WTC11 (cell line): ENCODE measurements around the gene MRPL39. TPM values are rescaled to one million over a fixed set of nuclear protein-coding genes. Genes with fewer than 3 reads are reported as not detected.

Experiments used
- ATAC-seq: fragments of 200-7000 bp; cut with Tn5 transposase; 2 replicates; pipeline ENCODE4 v1.10.0; 2021; ENCODE audit warnings: mild to moderate bottlenecking, moderate library complexity
- CTCF ChIA-PET: fragments of 300-600 bp; sonication (Branson Sonifier 250); formaldehyde crosslinking; loops from one replicate; lab custom pipeline; 2021; ENCODE audit warnings: antibody characterized with exemption; lab: Charles Lee
- POLR2A ChIA-PET: fragments of 350-600 bp; sonication (Branson Sonifier 250); formaldehyde crosslinking; loops from one replicate; lab custom pipeline; 2021; ENCODE audit warnings: antibody characterized with exemption; lab: Charles Lee
- DNase-seq: peaks from one replicate; pipeline ENCODE4 v3.0.0; 2021; ENCODE audit warnings: low spot score
- H3K27ac Mint-ChIP-seq: 2 replicates; pipeline ENCODE4 v1.8.0; 2021; ENCODE audit warnings: mixed read lengths
- H3K27me3 Mint-ChIP-seq: 2 replicates; pipeline ENCODE4 v1.8.0; 2021; ENCODE audit warnings: low read depth, mild to moderate bottlenecking, moderate library complexity, mixed read lengths
- H3K36me3 Mint-ChIP-seq: 2 replicates; pipeline ENCODE4 v1.8.0; 2021; ENCODE audit warnings: mixed read lengths
- H3K4me1 Mint-ChIP-seq: 2 replicates; pipeline ENCODE4 v1.8.0; 2022; ENCODE audit warnings: mixed read lengths
- H3K4me3 Mint-ChIP-seq: 2 replicates; pipeline ENCODE4 v1.8.0; 2021; ENCODE audit warnings: mild to moderate bottlenecking, moderate library complexity, mixed read lengths
- H3K9me3 Mint-ChIP-seq: 2 replicates; pipeline ENCODE4 v1.8.0; 2021; ENCODE audit warnings: mixed read lengths
- AFF4 ChIP-seq: sonication (generic); formaldehyde crosslinking; IDR thresholded peaks from 2 replicates; pipeline ENCODE4 v1.8.1; 2023; ENCODE audit warnings: mild to moderate bottlenecking, missing genetic modification reagents, borderline replicate concordance
- ATF1 ChIP-seq: sonication (generic); formaldehyde crosslinking; IDR thresholded peaks from 2 replicates; pipeline ENCODE4 v1.8.1; 2023; ENCODE audit warnings: mild to moderate bottlenecking, moderate library complexity, missing genetic modification reagents
- EMX1 ChIP-seq: fragments of 250-450 bp; sonication (Bioruptor Pico); IDR thresholded peaks from 2 replicates; pipeline ENCODE4 v1.8.0; 2021; ENCODE audit warnings: mild to moderate bottlenecking
- ESRRA ChIP-seq: sonication (generic); formaldehyde crosslinking; IDR thresholded peaks from 2 replicates; pipeline ENCODE4 v1.8.1; 2022; ENCODE audit warnings: mild to moderate bottlenecking, missing genetic modification reagents, borderline replicate concordance
- FOXJ3 ChIP-seq: sonication (generic); formaldehyde crosslinking; IDR thresholded peaks from 2 replicates; pipeline ENCODE4 v1.9.0; 2021; ENCODE audit warnings: missing genetic modification reagents, mild to moderate bottlenecking, borderline replicate concordance
- IRF2 ChIP-seq: sonication (generic); formaldehyde crosslinking; IDR thresholded peaks from 2 replicates; pipeline ENCODE4 v1.8.0; 2022; ENCODE audit warnings: low read depth, missing genetic modification reagents, borderline replicate concordance
- MYBL2 ChIP-seq: sonication (generic); formaldehyde crosslinking; IDR thresholded peaks from 2 replicates; pipeline ENCODE4 v1.8.1; 2023; ENCODE audit warnings: mild to moderate bottlenecking, moderate library complexity, missing genetic modification reagents
- NFATC4 ChIP-seq: fragments of 250-450 bp; sonication (Bioruptor Pico); IDR thresholded peaks from 2 replicates; pipeline ENCODE4 v1.9.0; 2021; ENCODE audit warnings: mild to moderate bottlenecking
- NFE2L1 ChIP-seq: sonication (generic); formaldehyde crosslinking; IDR thresholded peaks from 2 replicates; pipeline ENCODE4 v1.8.1; 2023; ENCODE audit warnings: missing genetic modification reagents
- NFYB ChIP-seq: sonication (generic); formaldehyde crosslinking; conservative IDR thresholded peaks from 2 replicates; pipeline ENCODE4 v1.8.0; 2022; ENCODE audit warnings: low read depth, missing genetic modification reagents
- SMAD4 ChIP-seq: sonication (generic); formaldehyde crosslinking; IDR thresholded peaks from 2 replicates; pipeline ENCODE4 v1.8.0; 2022; ENCODE audit warnings: mild to moderate bottlenecking, missing genetic modification reagents
- SP1 ChIP-seq: sonication (generic); formaldehyde crosslinking; conservative IDR thresholded peaks from 2 replicates; pipeline ENCODE4 v1.8.1; 2022; ENCODE audit warnings: missing genetic modification reagents
- TEAD4 ChIP-seq: sonication (generic); formaldehyde crosslinking; IDR thresholded peaks from 2 replicates; pipeline ENCODE4 v1.8.0; 2022; ENCODE audit warnings: mild to moderate bottlenecking, missing genetic modification reagents
- TP53 ChIP-seq: sonication (generic); formaldehyde crosslinking; IDR thresholded peaks from 2 replicates; pipeline ENCODE4 v1.8.1; 2023; ENCODE audit warnings: mild to moderate bottlenecking, missing genetic modification reagents
- USF1 ChIP-seq: sonication (generic); formaldehyde crosslinking; IDR thresholded peaks from 2 replicates; pipeline ENCODE4 v1.8.0; 2022; ENCODE audit warnings: mild to moderate bottlenecking, missing genetic modification reagents
- ZNF232 ChIP-seq: sonication (generic); formaldehyde crosslinking; IDR thresholded peaks from 2 replicates; pipeline ENCODE4 v1.8.0; 2022; ENCODE audit warnings: mild to moderate bottlenecking, missing genetic modification reagents
- ZNF281 ChIP-seq: sonication (generic); formaldehyde crosslinking; IDR thresholded peaks from 2 replicates; pipeline ENCODE4 v1.8.0; 2023; ENCODE audit warnings: mild to moderate bottlenecking, missing genetic modification reagents
- total RNA-seq: library from RNA; stranded (reverse); gene quantifications from 3 replicates; pipeline ENCODE4 v1.2.3, GENCODE V29; 2021
- TF ChIP-seq, protein P1 (sequence below): sonication (generic); formaldehyde crosslinking; IDR thresholded peaks from 2 replicates; pipeline ENCODE4 v1.8.1; 2022; ENCODE audit warnings: low read depth, mild to moderate bottlenecking, moderate library complexity, missing genetic modification reagents, borderline replicate concordance
- TF ChIP-seq, protein P2 (sequence below): sonication (generic); formaldehyde crosslinking; IDR thresholded peaks from 2 replicates; pipeline ENCODE4 v1.8.0; 2023; ENCODE audit warnings: missing genetic modification reagents
- TF ChIP-seq, protein P3 (sequence below): fragments of 250-450 bp; sonication (Bioruptor Pico); IDR thresholded peaks from 2 replicates; pipeline ENCODE4 v1.9.0; 2021; ENCODE audit warnings: mild to moderate bottlenecking

Gene MRPL39
- total RNA-seq, 1 experiment from 2014 or later: 34.7 TPM

- DNase-seq (no peak), ATAC-seq (no peak)
- no peaks in the 10 kb centered on the region for H3K9me3 Mint-ChIP-seq
- H3K4me1 Mint-ChIP-seq: no peaks in the 10 kb centered on the region
- CTCF ChIA-PET: no interaction called here
- H3K36me3 Mint-ChIP-seq: peaks cover 58% of the 10 kb centered on the region
- no peak overlapping the region for H3K4me3 Mint-ChIP-seq
- POLR2A ChIA-PET: interaction anchor here (0.7 kb wide), 1 partner anchor 1355 kb away, joined by 4 read pairs; no protein-coding TSS in a partner anchor
- no peaks in the 10 kb centered on the region for H3K27me3 Mint-ChIP-seq
- H3K27ac Mint-ChIP-seq: no peak overlapping the region
- TF ChIP-seq USF1 (CRISPR knock-in tag) (no peak), ATF1 (CRISPR knock-in tag) (no peak), EMX1 (no peak), ESRRA (CRISPR knock-in tag) (no peak), IRF2 (no peak), FOXJ3 (CRISPR knock-in tag) (no peak), NFE2L1 (CRISPR knock-in tag) (no peak), NFYB (CRISPR knock-in tag) (no peak), NFATC4 (CRISPR knock-in tag) (no peak), SP1 (CRISPR knock-in tag) (no peak), TP53 (no peak), MYBL2 (CRISPR knock-in tag) (no peak), ZNF281 (CRISPR knock-in tag) (no peak), TEAD4 (CRISPR knock-in tag) (no peak), ZNF232 (CRISPR knock-in tag) (no peak), AFF4 (no peak), SMAD4 (CRISPR knock-in tag) (no peak)
- TF ChIP-seq, protein P1, sequence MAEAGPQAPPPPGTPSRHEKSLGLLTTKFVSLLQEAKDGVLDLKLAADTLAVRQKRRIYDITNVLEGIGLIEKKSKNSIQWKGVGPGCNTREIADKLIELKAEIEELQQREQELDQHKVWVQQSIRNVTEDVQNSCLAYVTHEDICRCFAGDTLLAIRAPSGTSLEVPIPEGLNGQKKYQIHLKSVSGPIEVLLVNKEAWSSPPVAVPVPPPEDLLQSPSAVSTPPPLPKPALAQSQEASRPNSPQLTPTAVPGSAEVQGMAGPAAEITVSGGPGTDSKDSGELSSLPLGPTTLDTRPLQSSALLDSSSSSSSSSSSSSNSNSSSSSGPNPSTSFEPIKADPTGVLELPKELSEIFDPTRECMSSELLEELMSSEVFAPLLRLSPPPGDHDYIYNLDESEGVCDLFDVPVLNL (CRISPR knock-in tag): no peak
- TF ChIP-seq, protein P2, sequence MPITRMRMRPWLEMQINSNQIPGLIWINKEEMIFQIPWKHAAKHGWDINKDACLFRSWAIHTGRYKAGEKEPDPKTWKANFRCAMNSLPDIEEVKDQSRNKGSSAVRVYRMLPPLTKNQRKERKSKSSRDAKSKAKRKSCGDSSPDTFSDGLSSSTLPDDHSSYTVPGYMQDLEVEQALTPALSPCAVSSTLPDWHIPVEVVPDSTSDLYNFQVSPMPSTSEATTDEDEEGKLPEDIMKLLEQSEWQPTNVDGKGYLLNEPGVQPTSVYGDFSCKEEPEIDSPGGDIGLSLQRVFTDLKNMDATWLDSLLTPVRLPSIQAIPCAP (CRISPR knock-in tag): no peak
- TF ChIP-seq, protein P3, sequence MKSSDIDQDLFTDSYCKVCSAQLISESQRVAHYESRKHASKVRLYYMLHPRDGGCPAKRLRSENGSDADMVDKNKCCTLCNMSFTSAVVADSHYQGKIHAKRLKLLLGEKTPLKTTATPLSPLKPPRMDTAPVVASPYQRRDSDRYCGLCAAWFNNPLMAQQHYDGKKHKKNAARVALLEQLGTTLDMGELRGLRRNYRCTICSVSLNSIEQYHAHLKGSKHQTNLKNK (CRISPR knock-in tag): no peak
These were observed 17.4 kb downstream of the MRPL39 start for GRCh38 chr21:25589887-25590286.
